GM21526 (cell line): ENCODE measurements around the gene CLCN5.
"Not testable (repeated sequence)": the region's sequence is repeated elsewhere in the genome, so short reads cannot be mapped to it uniquely, and the experiment has no call there.

Experiments used
- ATAC-seq: cut with Tn5 transposase; IDR thresholded peaks from one replicate; pipeline ENCODE4 v1.9.1; 2021; ENCODE audit warnings: moderate library complexity; ENCODE audit not compliant: unreplicated experiment, low FRiP score

The CLCN5 gene

GRCh38 chrX:49993661-49994060 is 71.3 kb downstream of the CLCN5 start:
- no peak for ATAC-seq

- ATAC-seq = no peak
These were observed 72.8 kb downstream of the CLCN5 start for GRCh38 chrX:49995107-49995731.

- ATAC-seq = no peak
These were observed 73.5 kb downstream of the CLCN5 start for GRCh38 chrX:49995795-49996455.

- no peak for ATAC-seq
These were observed 74.1 kb downstream of the CLCN5 start for GRCh38 chrX:49996474-49996873.

GRCh38 chrX:49999087-49999486 is 76.7 kb downstream of the CLCN5 start:
- no peak for ATAC-seq

- no peak for ATAC-seq
These were observed 78.6 kb downstream of the CLCN5 start for GRCh38 chrX:50000937-50001542.

GRCh38 chrX:50002067-50002714 is 79.8 kb downstream of the CLCN5 start:
- no peak for ATAC-seq

GRCh38 chrX:50003467-50003866 is 81.1 kb downstream of the CLCN5 start:
- no peak for ATAC-seq

GRCh38 chrX:50003927-50004326 is 81.5 kb downstream of the CLCN5 start:
- no peak for ATAC-seq

GRCh38 chrX:50025591-50025990 is 103.2 kb downstream of the CLCN5 start:
- ATAC-seq = not testable (repeated sequence)

- ATAC-seq = no peak
These were observed 112.7 kb downstream of the CLCN5 start for GRCh38 chrX:50035126-50035525.

GRCh38 chrX:50036426-50036825 is 114.0 kb downstream of the CLCN5 start:
- no peak for ATAC-seq

GRCh38 chrX:50045823-50046222 is 123.4 kb downstream of the CLCN5 start:
- no peak for ATAC-seq

- no peak for ATAC-seq
These were observed 126.8 kb downstream of the CLCN5 start for GRCh38 chrX:50049228-50049627.

- no peak for ATAC-seq
These were observed 131.8 kb downstream of the CLCN5 start for GRCh38 chrX:50054147-50054546.

- no peak for ATAC-seq
These were observed 144.0 kb downstream of the CLCN5 start for GRCh38 chrX:50066318-50066937.

GRCh38 chrX:50067435-50068284 is 145.3 kb downstream of the CLCN5 start:
- ATAC-seq = no peak

GRCh38 chrX:50068285-50068563 is 145.8 kb downstream of the CLCN5 start:
- ATAC-seq = no peak

- ATAC-seq = no peak
These were observed 146.5 kb downstream of the CLCN5 start for GRCh38 chrX:50068893-50069292.

- no peak for ATAC-seq
These were observed 149.1 kb downstream of the CLCN5 start for GRCh38 chrX:50071494-50071893.
